SK-N-SH treated with all-trans-retinoic acid at 6 μM for 48 hours (cell line): ENCODE results near the gene OSGIN1.

ENCODE experiments used
- ATAC-seq: fragments of 200-7000 bp; cut with Tn5 transposase; 3 replicates; pipeline ENCODE4 v1.9.1; 2020; ENCODE audit warnings: mild to moderate bottlenecking, moderate library complexity
- ARNTL ChIP-seq: fragments of 450-650 bp; formaldehyde crosslinking; IDR thresholded peaks from 2 replicates; pipeline ENCODE4 v1.5.0; 2020; ENCODE audit warnings: low read depth, mild to moderate bottlenecking, moderate library complexity, borderline replicate concordance
- BACH2 ChIP-seq: fragments of 250-450 bp; sonication (Bioruptor Pico); IDR thresholded peaks from 2 replicates; pipeline ENCODE4 v1.9.0; 2021; ENCODE audit warnings: mild to moderate bottlenecking, borderline replicate concordance
- CSDC2 ChIP-seq: fragments of 250-450 bp; sonication (Bioruptor Pico); IDR thresholded peaks from 2 replicates; pipeline ENCODE4 v1.5.0; 2020; ENCODE audit warnings: mild to moderate bottlenecking, moderate library complexity
- ESRRG ChIP-seq: fragments of 250-450 bp; sonication (Bioruptor Pico); IDR thresholded peaks from 2 replicates; pipeline ENCODE4 v1.6.1; 2021; ENCODE audit warnings: mild to moderate bottlenecking
- GLIS3 ChIP-seq: fragments of 250-450 bp; sonication (Bioruptor Pico); IDR thresholded peaks from 2 replicates; pipeline ENCODE4 v1.5.0; 2020; ENCODE audit warnings: mild to moderate bottlenecking, moderate library complexity
- ISL1 ChIP-seq: fragments of 250-450 bp; sonication (Bioruptor Pico); IDR thresholded peaks from 2 replicates; pipeline ENCODE4 v2.1.2; 2022; ENCODE audit warnings: mild to moderate bottlenecking, moderate library complexity
- OSR1 ChIP-seq: fragments of 250-450 bp; sonication (Bioruptor Pico); IDR thresholded peaks from 2 replicates; pipeline ENCODE4 v1.8.0; 2022; ENCODE audit warnings: moderate library complexity, mild to moderate bottlenecking, inconsistent platforms
- PATZ1 ChIP-seq: fragments of 250-450 bp; sonication (Bioruptor Pico); IDR thresholded peaks from 2 replicates; pipeline ENCODE4 v1.8.0; 2020; ENCODE audit warnings: mild to moderate bottlenecking, moderate library complexity, borderline replicate concordance
- RARB ChIP-seq: fragments of 250-450 bp; sonication (Bioruptor Pico); IDR thresholded peaks from 2 replicates; pipeline ENCODE4 v1.8.0; 2021; ENCODE audit warnings: mild to moderate bottlenecking, moderate library complexity
- SNAI2 ChIP-seq: fragments of 250-450 bp; sonication (Bioruptor Pico); IDR thresholded peaks from 2 replicates; pipeline ENCODE4 v1.5.0; 2020; ENCODE audit warnings: mild to moderate bottlenecking, moderate library complexity
- TCF4 ChIP-seq: fragments of 250-450 bp; sonication (Bioruptor Pico); IDR thresholded peaks from 2 replicates; pipeline ENCODE4 v1.8.0; 2021; ENCODE audit warnings: mild to moderate bottlenecking, moderate library complexity, borderline replicate concordance
- TOX ChIP-seq: fragments of 250-450 bp; sonication (Bioruptor Pico); IDR thresholded peaks from 2 replicates; pipeline ENCODE4 v1.8.0; 2021; ENCODE audit warnings: mild to moderate bottlenecking, moderate library complexity, borderline replicate concordance
- ZC3H10 ChIP-seq: fragments of 250-450 bp; sonication (Bioruptor Pico); IDR thresholded peaks from 2 replicates; pipeline ENCODE4 v1.5.1; 2021; ENCODE audit warnings: mild to moderate bottlenecking, moderate library complexity
- ZFP3 ChIP-seq: fragments of 250-450 bp; sonication (Bioruptor Pico); IDR thresholded peaks from 2 replicates; pipeline ENCODE4 v1.5.0; 2020; ENCODE audit warnings: mild to moderate bottlenecking, moderate library complexity
- ZFP30 ChIP-seq: fragments of 450-650 bp; formaldehyde crosslinking; IDR thresholded peaks from 2 replicates; pipeline ENCODE4 v1.5.0; 2022; ENCODE audit warnings: mild to moderate bottlenecking, moderate library complexity
- ZNF565 ChIP-seq: fragments of 450-650 bp; formaldehyde crosslinking; conservative IDR thresholded peaks from 2 replicates; pipeline ENCODE4 v1.5.0; 2020; ENCODE audit warnings: low read depth, mild to moderate bottlenecking, moderate library complexity
- ZNF70 ChIP-seq: fragments of 450-650 bp; formaldehyde crosslinking; IDR thresholded peaks from 2 replicates; pipeline ENCODE4 v1.5.0; 2020; ENCODE audit warnings: mild to moderate bottlenecking, moderate library complexity
- ZNF8 ChIP-seq: fragments of 450-650 bp; formaldehyde crosslinking; IDR thresholded peaks from 2 replicates; pipeline ENCODE4 v1.5.0; 2020; ENCODE audit warnings: mild to moderate bottlenecking, moderate library complexity
- TF ChIP-seq, protein P1 (sequence below): fragments of 250-450 bp; sonication (Bioruptor Pico); IDR thresholded peaks from 2 replicates; pipeline ENCODE4 v1.5.1; 2021; ENCODE audit warnings: mild to moderate bottlenecking, moderate library complexity
- TF ChIP-seq, protein P2 (sequence below): fragments of 250-450 bp; sonication (Bioruptor Pico); IDR thresholded peaks from 2 replicates; pipeline ENCODE4 v1.5.1; 2020; ENCODE audit warnings: low read depth, mild to moderate bottlenecking, moderate library complexity

The OSGIN1 gene

DNA sequence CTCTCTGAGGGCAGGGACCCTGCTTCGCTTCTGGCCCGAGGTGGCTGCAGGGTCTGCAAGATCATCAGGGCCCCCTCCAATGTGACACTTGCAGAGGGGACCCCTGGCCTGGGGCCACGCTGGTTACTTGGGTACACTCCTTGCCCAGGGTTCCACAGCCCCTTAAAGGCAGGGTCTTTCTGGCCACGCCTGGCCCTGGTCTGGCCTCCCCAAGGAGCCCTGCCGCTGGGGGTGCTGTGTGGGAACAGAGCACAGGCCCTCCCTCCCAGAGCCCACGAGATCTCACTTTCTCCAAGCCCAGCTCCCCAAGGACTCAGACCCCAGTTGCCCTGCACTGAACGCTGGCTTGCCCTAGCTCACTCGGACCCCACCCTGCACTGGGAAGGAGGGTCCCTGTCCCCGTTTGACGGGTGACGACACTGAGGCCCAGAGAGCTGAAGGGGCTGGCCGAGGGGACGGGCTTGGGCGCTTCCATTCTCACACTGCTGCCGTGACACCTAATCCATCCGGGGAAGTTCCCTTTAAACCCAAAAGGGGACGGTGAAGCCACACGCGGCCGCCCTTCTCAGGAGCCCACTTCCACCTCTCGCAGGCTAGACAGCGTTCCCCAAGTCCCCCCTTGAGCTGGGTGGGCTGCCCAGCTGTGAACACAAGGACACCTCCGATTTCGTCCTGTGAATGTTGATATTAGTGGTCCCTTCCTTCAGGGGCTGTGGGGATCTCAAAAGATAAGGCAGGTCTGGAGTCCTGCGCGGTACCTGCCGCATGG lies 26.9 kb upstream of the OSGIN1 start:
- ATAC-seq, result peak; percentile 20; the same call in 2 of the 3 replicates
- no peak for TF ChIP-seq SNAI2
- no peak for TF ChIP-seq OSR1 (CRISPR knock-in tag)
- no peak for TF ChIP-seq GLIS3 (CRISPR knock-in tag)
- no peak for TF ChIP-seq ISL1 (CRISPR knock-in tag)
- no peak for TF ChIP-seq TOX (CRISPR knock-in tag)
- TF ChIP-seq, protein P1, sequence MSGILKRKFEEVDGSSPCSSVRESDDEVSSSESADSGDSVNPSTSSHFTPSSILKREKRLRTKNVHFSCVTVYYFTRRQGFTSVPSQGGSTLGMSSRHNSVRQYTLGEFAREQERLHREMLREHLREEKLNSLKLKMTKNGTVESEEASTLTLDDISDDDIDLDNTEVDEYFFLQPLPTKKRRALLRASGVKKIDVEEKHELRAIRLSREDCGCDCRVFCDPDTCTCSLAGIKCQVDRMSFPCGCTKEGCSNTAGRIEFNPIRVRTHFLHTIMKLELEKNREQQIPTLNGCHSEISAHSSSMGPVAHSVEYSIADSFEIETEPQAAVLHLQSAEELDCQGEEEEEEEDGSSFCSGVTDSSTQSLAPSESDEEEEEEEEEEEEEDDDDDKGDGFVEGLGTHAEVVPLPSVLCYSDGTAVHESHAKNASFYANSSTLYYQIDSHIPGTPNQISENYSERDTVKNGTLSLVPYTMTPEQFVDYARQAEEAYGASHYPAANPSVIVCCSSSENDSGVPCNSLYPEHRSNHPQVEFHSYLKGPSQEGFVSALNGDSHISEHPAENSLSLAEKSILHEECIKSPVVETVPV, result no peak
- no peak for TF ChIP-seq ZNF565
- TF ChIP-seq, all 23 proteins: peak for 0

DNA sequence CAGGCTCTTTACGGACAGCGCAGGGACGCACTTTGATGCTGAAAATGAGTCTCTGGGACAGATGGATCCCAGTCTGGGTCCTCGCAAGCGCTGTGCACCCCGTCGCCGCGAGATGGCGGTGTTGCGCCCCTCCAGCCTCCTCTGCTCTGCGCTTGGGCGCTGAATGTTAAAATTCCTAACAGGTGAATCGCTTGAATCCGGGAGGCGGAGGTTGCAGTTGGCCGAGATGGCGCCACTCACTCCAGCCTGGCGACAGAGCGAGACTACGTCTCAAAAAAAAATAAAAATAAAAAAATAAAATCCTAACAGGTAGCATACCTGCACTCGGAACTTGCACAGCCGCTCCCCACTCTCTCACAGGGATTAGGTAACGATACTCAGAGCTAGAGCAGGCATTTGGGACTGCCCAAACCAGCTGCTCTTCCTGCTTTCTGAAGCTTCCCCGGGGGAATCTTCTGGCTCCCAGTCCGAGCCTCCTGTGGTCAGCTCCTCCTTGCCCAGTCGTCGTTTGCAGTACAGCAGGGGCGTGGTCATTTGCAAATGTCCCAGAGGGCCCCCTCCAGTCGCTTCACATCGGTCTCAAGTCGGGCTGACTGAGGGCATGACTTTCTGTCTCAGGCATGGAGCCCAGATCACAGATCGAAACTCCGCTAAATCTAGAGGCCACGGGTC lies 26.2 kb upstream of the OSGIN1 start:
- TF ChIP-seq ARNTL (no peak), ZC3H10 (CRISPR knock-in tag) (no peak), PATZ1 (CRISPR knock-in tag) (no peak), ZNF8 (CRISPR knock-in tag) (no peak), RARB (CRISPR knock-in tag) (no peak), ESRRG (CRISPR knock-in tag) (no peak), BACH2 (CRISPR knock-in tag) (no peak), CSDC2 (CRISPR knock-in tag) (no peak)
- TF ChIP-seq, all 23 proteins: peak for 0
- ATAC-seq, result peak; percentile 92

- no peak for TF ChIP-seq ZNF8 (CRISPR knock-in tag)
- ATAC-seq, result no peak
Measured at GRCh38 chr16:83928341-83929055, 24.5 kb upstream of the OSGIN1 start.

DNA sequence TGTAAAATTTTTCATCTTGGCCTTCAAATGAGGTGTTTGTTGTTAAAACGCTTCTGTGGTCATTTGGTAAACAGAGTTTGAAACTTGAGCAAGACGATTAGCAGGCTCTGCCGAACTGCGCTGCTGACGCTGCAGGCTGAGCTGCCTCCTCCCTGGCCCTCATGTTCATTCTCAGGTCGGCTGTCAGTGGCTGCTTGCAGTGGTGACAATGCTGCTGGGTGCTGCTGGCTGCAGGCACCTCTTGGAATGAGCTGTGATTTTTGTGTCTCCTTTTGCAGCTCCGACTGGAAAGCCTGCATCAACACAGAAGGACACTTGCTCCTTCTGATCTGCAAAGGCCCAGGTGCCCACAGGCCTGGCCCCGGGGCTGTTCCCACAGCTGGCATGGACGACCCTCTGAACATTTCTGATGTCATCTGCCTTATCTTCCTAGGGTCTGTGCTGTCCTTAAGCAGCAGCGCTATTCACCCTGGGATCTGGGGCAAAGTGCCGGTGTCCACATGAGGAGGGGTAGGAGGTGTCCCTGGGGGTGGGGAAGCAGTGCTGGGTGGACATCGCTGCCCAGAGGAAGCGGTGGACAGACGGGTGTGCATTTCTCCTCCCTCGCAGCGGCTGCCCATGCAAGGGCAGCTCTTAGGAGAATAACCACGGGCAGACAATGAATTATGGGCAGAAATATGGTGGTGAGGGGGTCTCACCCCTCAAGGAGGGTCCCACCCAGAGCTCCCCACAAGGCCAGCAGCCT lies 23.1 kb upstream of the OSGIN1 start:
- TF ChIP-seq BACH2 (CRISPR knock-in tag) (no peak), TOX (CRISPR knock-in tag) (no peak), TCF4 (CRISPR knock-in tag) (no peak), OSR1 (CRISPR knock-in tag) (no peak), ZFP3 (CRISPR knock-in tag) (no peak), ZFP30 (no peak), ZNF70 (CRISPR knock-in tag) (no peak)
- TF ChIP-seq, protein P2, sequence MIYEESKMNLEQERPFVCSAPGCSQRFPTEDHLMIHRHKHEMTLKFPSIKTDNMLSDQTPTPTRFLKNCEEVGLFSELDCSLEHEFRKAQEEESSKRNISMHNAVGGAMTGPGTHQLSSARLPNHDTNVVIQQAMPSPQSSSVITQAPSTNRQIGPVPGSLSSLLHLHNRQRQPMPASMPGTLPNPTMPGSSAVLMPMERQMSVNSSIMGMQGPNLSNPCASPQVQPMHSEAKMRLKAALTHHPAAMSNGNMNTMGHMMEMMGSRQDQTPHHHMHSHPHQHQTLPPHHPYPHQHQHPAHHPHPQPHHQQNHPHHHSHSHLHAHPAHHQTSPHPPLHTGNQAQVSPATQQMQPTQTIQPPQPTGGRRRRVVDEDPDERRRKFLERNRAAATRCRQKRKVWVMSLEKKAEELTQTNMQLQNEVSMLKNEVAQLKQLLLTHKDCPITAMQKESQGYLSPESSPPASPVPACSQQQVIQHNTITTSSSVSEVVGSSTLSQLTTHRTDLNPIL (CRISPR knock-in tag), result no peak
- ATAC-seq, result no peak
